RWPE1 (cell line): Measurements from ENCODE around the gene ARFIP1.

Source experiments
- CTCF ChIA-PET: fragments of 350-600 bp; sonication (Branson Sonifier 250); formaldehyde crosslinking; extraction: SDS; loops from one replicate; lab custom pipeline; 2021; lab: Yijun Ruan, JAX
- POLR2A ChIA-PET: fragments of 400-600 bp; formaldehyde crosslinking; extraction: SDS; loops from one replicate; lab custom pipeline; 2020; ENCODE audit warnings: antibody characterized with exemption; ENCODE audit not compliant: low non-redundant PET; lab: Yijun Ruan, JAX
- DNase-seq: peaks from one replicate; pipeline ENCODE4 v3.0.0; 2012; ENCODE audit warnings: low spot score
- H3K27ac ChIP-seq: fragments of 450-650 bp; 2 replicates; pipeline ENCODE4 v1.5.1; 2017
- CTCF ChIP-seq: fragments of 450-650 bp; conservative IDR thresholded peaks from 2 replicates; pipeline ENCODE4 v1.5.1; 2017; ENCODE audit warnings: low read depth, mild to moderate bottlenecking

ARFIP1 gene, protein sequence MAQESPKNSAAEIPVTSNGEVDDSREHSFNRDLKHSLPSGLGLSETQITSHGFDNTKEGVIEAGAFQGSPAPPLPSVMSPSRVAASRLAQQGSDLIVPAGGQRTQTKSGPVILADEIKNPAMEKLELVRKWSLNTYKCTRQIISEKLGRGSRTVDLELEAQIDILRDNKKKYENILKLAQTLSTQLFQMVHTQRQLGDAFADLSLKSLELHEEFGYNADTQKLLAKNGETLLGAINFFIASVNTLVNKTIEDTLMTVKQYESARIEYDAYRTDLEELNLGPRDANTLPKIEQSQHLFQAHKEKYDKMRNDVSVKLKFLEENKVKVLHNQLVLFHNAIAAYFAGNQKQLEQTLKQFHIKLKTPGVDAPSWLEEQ

GRCh38 chr4:152779513-152780266 lies at the start of gene ARFIP1, which contains the start of gene TIGD4:
ARFIP1 (plus strand) TSS chr4:152779954; CDS start chr4:152829634, 49,680 bp downstream.
TIGD4 (minus strand) TSS chr4:152779730; CDS start chr4:152771004, 8,726 bp downstream.
- CTCF ChIA-PET: interaction anchor here (0.6 to 0.9 kb wide), 3 partner anchors 9 to 347 kb away, joined by 3 to 5 read pairs (median 3); no protein-coding TSS in a partner anchor
- POLR2A ChIA-PET: interaction anchor here (0.6 to 0.9 kb wide), 2 partner anchors 100 to 1964 kb away, joined by 3 read pairs; partner anchors contain the start of genes LRAT and TMEM154
- DNase-seq: peak; percentile 98
- peak within 1 kb of the TSS; percentile 94 for H3K27ac ChIP-seq
- TF ChIP-seq CTCF: peak; percentile 42

DNA sequence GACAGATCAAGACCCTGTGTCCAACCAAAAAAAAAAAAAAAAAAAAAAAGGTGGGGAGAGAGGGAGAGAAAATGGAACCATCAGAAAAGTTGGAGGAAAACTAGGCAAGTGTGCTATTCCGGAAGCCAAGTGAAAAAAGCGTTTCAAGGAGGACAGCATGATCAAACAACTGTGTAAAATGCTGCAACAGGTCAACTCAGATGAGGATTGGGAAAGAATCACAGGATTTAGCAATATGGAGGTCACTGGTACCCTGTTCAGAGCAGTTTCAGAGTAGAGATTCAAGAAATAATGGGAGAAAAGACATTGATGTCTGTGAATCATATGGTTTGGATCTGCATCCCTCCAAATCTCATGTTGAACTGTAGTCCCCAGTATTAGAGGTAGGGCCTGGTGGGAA lies 47.8 kb upstream of the ARFIP1 start:
- POLR2A ChIA-PET: no interaction called here
- CTCF ChIA-PET: interaction anchor here (0.6 kb wide), 1 partner anchor 631 kb away, joined by 3 read pairs; no protein-coding TSS in a partner anchor
- DNase-seq: no peak
- TF ChIP-seq CTCF: no peak
- H3K27ac ChIP-seq: no peak overlapping the region

DNA sequence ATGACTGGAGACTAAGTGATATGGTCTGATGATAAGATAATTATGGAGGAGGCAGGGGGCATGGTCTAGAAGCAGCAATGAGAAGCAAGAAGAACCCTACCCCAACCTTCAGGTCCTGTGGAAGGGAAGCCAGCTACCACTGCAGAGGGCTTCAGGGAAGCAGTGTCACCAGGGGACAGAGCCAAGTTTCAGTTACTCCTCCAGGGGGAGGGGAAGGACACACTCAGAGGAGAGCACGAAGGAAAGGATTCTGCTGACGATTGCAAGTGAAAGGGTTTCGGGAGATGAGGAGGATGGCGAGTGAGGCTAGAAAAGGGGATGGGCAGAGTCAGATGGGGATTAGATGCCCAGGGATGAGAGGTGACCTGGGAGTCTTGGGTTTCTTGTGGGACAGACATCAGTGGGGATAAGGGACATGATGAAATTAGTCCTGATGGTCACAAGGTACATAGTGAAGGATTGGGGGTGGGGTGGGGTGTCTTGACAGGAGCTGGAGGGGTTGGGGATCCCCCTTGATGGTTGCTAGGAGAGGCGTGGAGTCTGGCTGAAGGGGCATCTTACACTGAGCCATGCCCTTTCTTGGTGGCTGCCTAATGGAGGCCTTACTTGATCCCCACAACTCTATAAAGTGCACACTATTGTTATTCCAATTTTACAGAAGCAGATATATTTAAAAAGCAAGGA lies 45.6 kb upstream of the ARFIP1 start:
- no peak for DNase-seq
- POLR2A ChIA-PET: no interaction called here
- H3K27ac ChIP-seq: no peak overlapping the region
- no peak for TF ChIP-seq CTCF
- CTCF ChIA-PET: no interaction called here

DNA sequence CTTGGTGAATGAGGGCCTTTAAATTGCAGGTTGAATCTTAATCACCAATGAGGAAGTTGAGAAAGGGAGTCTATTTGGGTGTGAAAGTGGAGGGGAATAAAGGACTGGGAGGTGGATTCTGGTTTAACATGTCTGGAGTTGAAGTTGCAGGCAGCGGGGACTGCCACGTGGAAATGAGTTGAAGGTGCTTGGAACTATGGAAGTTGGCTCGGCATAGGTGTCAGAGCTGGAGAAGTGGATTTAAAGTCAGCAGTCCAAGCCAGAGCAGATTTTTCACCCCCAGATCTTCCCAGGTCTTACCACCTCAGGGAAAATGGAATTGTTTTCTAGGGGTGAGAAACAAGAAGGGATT lies 45.1 kb upstream of the ARFIP1 start:
- H3K27ac ChIP-seq: no peak overlapping the region
- no peak for DNase-seq
- ChIA-PET CTCF (interaction anchor here (0.7 to 0.9 kb wide), 4 partner anchors 19 to 102 kb away, joined by 3 to 4 read pairs (median 3); no protein-coding TSS in a partner anchor), POLR2A (no interaction called here)
- TF ChIP-seq CTCF: no peak

GRCh38 chr4:152735396-152735859 lies 44.3 kb upstream of the ARFIP1 start:
- peak; percentile 42 for DNase-seq
- peak; percentile 66 for TF ChIP-seq CTCF
- CTCF ChIA-PET: interaction anchor here (0.5 to 0.9 kb wide), 6 partner anchors 19 to 333 kb away, joined by 3 to 7 read pairs (median 3); no protein-coding TSS in a partner anchor
- POLR2A ChIA-PET: no interaction called here
- H3K27ac ChIP-seq: no peak overlapping the region

DNA sequence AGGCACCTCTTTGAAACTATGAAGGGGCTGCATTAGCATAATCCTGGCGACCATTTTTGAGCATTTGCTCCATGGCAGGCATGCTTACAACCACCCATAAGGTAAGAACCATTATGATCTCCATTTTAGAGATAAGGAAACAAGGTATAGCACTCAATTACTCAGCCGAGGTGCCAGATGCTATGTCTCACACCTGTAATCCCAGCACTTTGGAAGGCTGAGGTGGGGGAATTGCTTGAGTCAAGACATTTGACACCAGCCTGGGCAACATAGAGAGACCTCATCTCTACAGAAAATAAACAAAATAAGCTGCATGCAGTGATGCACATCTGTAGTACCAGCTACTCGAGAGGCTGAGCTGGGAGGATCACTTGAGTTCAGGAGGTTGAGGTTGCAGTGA lies 43.8 kb upstream of the ARFIP1 start:
- POLR2A ChIA-PET: no interaction called here
- TF ChIP-seq CTCF: no peak
- no peak for DNase-seq
- CTCF ChIA-PET: interaction anchor here (0.5 to 0.6 kb wide), 2 partner anchors 221 to 333 kb away, joined by 3 to 7 read pairs; no protein-coding TSS in a partner anchor
- no peak overlapping the region for H3K27ac ChIP-seq
